HCT116 (cell line): Measurements from ENCODE around the gene RIMBP3C. TPM values are rescaled to one million over a fixed set of nuclear protein-coding genes. Genes with fewer than 3 reads are reported as not detected.
A peak's percentile ranks its signal among the peaks of the same experiment; 100 is the strongest.

Experiments used
- ATAC-seq: fragments of 200-7000 bp; cut with Tn5 transposase; 2 replicates; pipeline ENCODE4 v1.9.1; 2020; ENCODE audit warnings: mild to moderate bottlenecking, moderate library complexity
- BruUV-seq: library from RNA; stranded (reverse); fragments of 400-500 nt; replicated peaks from 2 replicates; lab custom pipeline; 2021; lab: Mats Ljungman, UMichigan
- CTCF ChIA-PET: fragments of 300-600 bp; sonication (Branson Sonifier 250); formaldehyde crosslinking; loops from one replicate; lab custom pipeline; 2021; ENCODE audit warnings: antibody characterized with exemption; lab: Charles Lee
- POLR2A ChIA-PET: fragments of 300-600, 350-600 bp; sonication (Branson Sonifier 250); formaldehyde crosslinking; loops from one replicate; lab custom pipeline; 2021; ENCODE audit warnings: antibody characterized with exemption; lab: Charles Lee
- RAD21 ChIA-PET, 2 experiments: fragments of 300-600 bp; sonication (Branson Sonifier 250); formaldehyde crosslinking; loops; one replicate each; lab custom pipeline; 2023; ENCODE audit warnings: low total read pairs in 2 of 2; ENCODE audit not compliant: uncharacterized antibody in 2 of 2, unreplicated experiment in 2 of 2, low non-redundant PET in 1 of 2; lab: Charles Lee
- DNase-seq: peaks from one replicate; pipeline ENCODE4 v3.0.0-alpha.2; 2010; ENCODE audit warnings: low read depth, low spot score
- H2AFZ ChIP-seq: fragments of 200-600 bp; shearing (Covaris generic), sonication (generic); 2 replicates; pipeline ENCODE4 v1.6.1; 2017; ENCODE audit warnings: low read depth, mixed run types, mixed read lengths, antibody characterized with exemption, low read length; ENCODE audit not compliant: poor library complexity, severe bottlenecking
- H3K27ac ChIP-seq: 2 replicates; pipeline ENCODE4 v1.5.1; 2012; ENCODE audit warnings: low read depth, low read length
- H3K27me3 ChIP-seq: fragments of 200-600 bp; sonication (generic); 2 replicates; pipeline ENCODE4 v1.6.1; 2016; ENCODE audit warnings: mixed run types, low read length, mixed read lengths; ENCODE audit not compliant: insufficient read depth
- H3K36me3 ChIP-seq, 2 experiments: fragments of 200-500 bp in 1 of 2; fragments of 200-600 bp in 1 of 2; sonication (Bioruptor generic) in 1 of 2; sonication (generic) in 1 of 2; 2 replicates each; pipeline versions ENCODE4 v1.5.1 to v1.6.1; 2014 to 2016; ENCODE audit warnings: low read length in 2 of 2, inconsistent platforms in 1 of 2, mixed read lengths in 1 of 2, mixed run types in 1 of 2; ENCODE audit not compliant: insufficient read depth in 2 of 2, control insufficient read depth in 1 of 2
- H3K4me1 ChIP-seq, 2 experiments: fragments of 200-600 bp in 1 of 2; sonication (generic) in 1 of 2; 2 replicates each; pipeline versions ENCODE4 v1.5.1 to v1.6.1; 2012 to 2017; ENCODE audit warnings: low read length in 2 of 2, inconsistent platforms in 1 of 2, mild to moderate bottlenecking in 1 of 2, mixed read lengths in 1 of 2, mixed run types in 1 of 2, moderate library complexity in 1 of 2; ENCODE audit not compliant: insufficient read depth in 2 of 2, control insufficient read depth in 1 of 2
- H3K4me2 ChIP-seq: fragments of 200-600 bp; sonication (generic); 2 replicates; pipeline ENCODE4 v1.6.1; 2017; ENCODE audit warnings: mixed run types, low read length, mixed read lengths
- H3K4me3 ChIP-seq, 2 experiments: fragments of 200-600 bp in 1 of 2; sonication (generic) in 1 of 2; replicated peaks in 1 of 2; 2 replicates each; pipeline ENCODE4 v1.5.1; 2011 to 2016; ENCODE audit warnings: low read length in 2 of 2, control low read depth in 1 of 2, low read depth in 1 of 2, mild to moderate bottlenecking in 1 of 2, mixed read lengths in 1 of 2, mixed run types in 1 of 2
- H3K79me2 ChIP-seq: fragments of 200-600 bp; sonication (generic); 2 replicates; pipeline ENCODE4 v1.6.1; 2017; ENCODE audit warnings: mild to moderate bottlenecking, mixed run types, low read length, moderate library complexity, mixed read lengths; ENCODE audit not compliant: insufficient read depth
- H3K9ac ChIP-seq: fragments of 200-600 bp; sonication (generic); 2 replicates; pipeline ENCODE4 v1.6.1; 2016; ENCODE audit warnings: low read length, mixed read lengths
- H3K9me2 ChIP-seq: fragments of 200-600 bp; sonication (generic), shearing (Covaris generic); 2 replicates; pipeline ENCODE4 v1.6.1; 2017; ENCODE audit warnings: mixed run types, mild to moderate bottlenecking, moderate library complexity; ENCODE audit not compliant: insufficient read depth
- H3K9me3 ChIP-seq, 2 experiments: fragments of 200-500 bp in 1 of 2; fragments of 200-600 bp in 1 of 2; sonication (Bioruptor generic) in 1 of 2; sonication (generic) in 1 of 2; 2 replicates each; pipeline ENCODE4 v1.6.1; 2014 to 2017; ENCODE audit warnings: low read length in 2 of 2, mixed read lengths in 2 of 2, inconsistent platforms in 1 of 2, low read depth in 1 of 2, mild to moderate bottlenecking in 1 of 2, mixed run types in 1 of 2, moderate library complexity in 1 of 2; ENCODE audit not compliant: control insufficient read depth in 1 of 2, insufficient read depth in 1 of 2
- H4K20me1 ChIP-seq: fragments of 200-600 bp; sonication (generic), shearing (Covaris generic); 2 replicates; pipeline ENCODE4 v1.6.1; 2017; ENCODE audit warnings: mixed run types, mild to moderate bottlenecking, moderate library complexity; ENCODE audit not compliant: insufficient read depth
- EZH2 ChIP-seq: fragments of 200-600 bp; sonication (generic); IDR thresholded peaks from 2 replicates; pipeline ENCODE4 v1.6.1; 2017; ENCODE audit warnings: antibody characterized with exemption, mixed run types
- EZH2phosphoT487 ChIP-seq: fragments of 200-600 bp; IDR thresholded peaks from 2 replicates; pipeline ENCODE4 v1.6.1; 2018; ENCODE audit warnings: antibody characterized with exemption, borderline replicate concordance
- JUND ChIP-seq: IDR thresholded peaks from 2 replicates; pipeline ENCODE4 v1.6.1; 2012
- POLR2A ChIP-seq: IDR thresholded peaks from 2 replicates; pipeline ENCODE4 v1.7.0; 2011; ENCODE audit warnings: borderline replicate concordance; ENCODE audit not compliant: insufficient read depth, insufficient read length; ENCODE audit errors: extremely low read depth
- POLR2AphosphoS5 ChIP-seq: IDR thresholded peaks from 2 replicates; pipeline ENCODE4 v1.6.1; 2011; ENCODE audit warnings: mild to moderate bottlenecking, low read depth, low read length, moderate library complexity
- SP1 ChIP-seq: IDR thresholded peaks from 2 replicates; pipeline ENCODE4 v1.6.1; 2012; ENCODE audit warnings: low read depth
- ZBTB33 ChIP-seq: IDR thresholded peaks from 2 replicates; pipeline ENCODE4 v1.6.1; 2011; ENCODE audit warnings: mild to moderate bottlenecking, low read length, moderate library complexity; ENCODE audit not compliant: insufficient replicate concordance; ENCODE audit errors: extremely low read depth
- ZFX ChIP-seq: fragments of 450-650 bp; IDR thresholded peaks from 2 replicates; pipeline ENCODE4 v1.6.1; 2017
- intact Hi-C: fragments of 100-400 bp; cut with micrococcal nuclease; formaldehyde crosslinking; loops from 2 replicates; pipeline ENCODE4 v1.10.0; 2022
- total RNA-seq: library from RNA; stranded (reverse); gene quantifications from one replicate; pipeline ENCODE4 v1.2.1, GENCODE V29; 2021; ENCODE audit not compliant: unreplicated experiment

The RIMBP3C gene
- total RNA-seq, 1 experiment from 2014 or later, result 0.15 TPM

- Histone ChIP-seq H3K27ac (peak overlapping the region; percentile 91), H3K27me3 (no peaks in the 10 kb centered on the region)
- BruUV-seq, result no TSS peak
- TF ChIP-seq SP1 (no peak), EZH2phosphoT487 (no peak), ZFX (no peak), POLR2A (no peak), EZH2 (no peak), JUND (no peak), POLR2AphosphoS5 (no peak), ZBTB33 (no peak)
- TF ChIP-seq, all 23 proteins: peak for 0
- peaks cover 60% of the 10 kb centered on the region for H3K79me2 ChIP-seq
- no peak overlapping the region for H2AFZ ChIP-seq
- ATAC-seq, result peak; percentile 33
- peaks cover 29% of the 10 kb centered on the region; the same call in 1 of the 2 replicates for H4K20me1 ChIP-seq
- ChIA-PET RAD21 (interaction anchor here in 1 of 2 experiments (0.6 kb wide), 1 partner anchor 72 kb away, joined by 4 read pairs; no protein-coding TSS in a partner anchor), CTCF (interaction anchor here (1.5 kb wide), 1 partner anchor 61 kb away, joined by 3 read pairs; no protein-coding TSS in a partner anchor), POLR2A (no interaction called here)
- H3K36me3 ChIP-seq, result peaks cover 2 to 4% of the 10 kb centered on the region in 2 experiments; a peak in 1 of 4 replicates
- H3K9ac ChIP-seq, result peak overlapping the region; percentile 86
- intact Hi-C loops, result no loop called here
- H3K4me2 ChIP-seq, result peak overlapping the region; percentile 87
- peak overlapping the region; percentile 75 to 96 for H3K4me3 ChIP-seq
- no peaks in the 10 kb centered on the region for H3K9me2 ChIP-seq
- H3K9me3 ChIP-seq, result no peaks in the 10 kb centered on the region
- DNase-seq, result no peak
- H3K4me1 ChIP-seq, result peaks cover 32 to 75% of the 10 kb centered on the region in 2 experiments
Observed at GRCh38 chr22:21568347-21569075, 17.2 kb upstream of the RIMBP3C start.
